ENCODE data around the gene ZNF74. TPM values are rescaled to one million over a fixed set of nuclear protein-coding genes. Genes with fewer than 3 reads are reported as not detected.

Gene ZNF74
- total RNA-seq, 4 donors from 2014 or later, result 3.0 to 6.9 (median 4.9) TPM

GRCh38 chr22:20424932-20425565 is 31.1 kb downstream of the ZNF74 start:
- in situ Hi-C loops (cut with MboI; ENCODE audit: low sequenced_read_pairs in 4 of 4), result loop anchor here in 3 of 4 donors (25.0 kb wide), 1 partner anchor 262 kb away; no protein-coding TSS in a partner anchor
- Histone ChIP-seq H3K27me3 (no peaks in the 10 kb centered on the region), H3K36me3 (no peaks in the 10 kb centered on the region), H3K27ac (no peak overlapping the region), H3K4me3 (no peak overlapping the region), H3K4me1 (peaks cover 0 to 11% of the 10 kb centered on the region in 2 donors), H3K9me3 (no peaks in the 10 kb centered on the region)
- intact Hi-C loops (cut with DNase I; ENCODE audit: low total_unique reads), result loop anchor here (10.0 kb wide), 1 partner anchor 150 kb away; no protein-coding TSS in a partner anchor
- no peak for DNase-seq
- TF ChIP-seq, protein P1, sequence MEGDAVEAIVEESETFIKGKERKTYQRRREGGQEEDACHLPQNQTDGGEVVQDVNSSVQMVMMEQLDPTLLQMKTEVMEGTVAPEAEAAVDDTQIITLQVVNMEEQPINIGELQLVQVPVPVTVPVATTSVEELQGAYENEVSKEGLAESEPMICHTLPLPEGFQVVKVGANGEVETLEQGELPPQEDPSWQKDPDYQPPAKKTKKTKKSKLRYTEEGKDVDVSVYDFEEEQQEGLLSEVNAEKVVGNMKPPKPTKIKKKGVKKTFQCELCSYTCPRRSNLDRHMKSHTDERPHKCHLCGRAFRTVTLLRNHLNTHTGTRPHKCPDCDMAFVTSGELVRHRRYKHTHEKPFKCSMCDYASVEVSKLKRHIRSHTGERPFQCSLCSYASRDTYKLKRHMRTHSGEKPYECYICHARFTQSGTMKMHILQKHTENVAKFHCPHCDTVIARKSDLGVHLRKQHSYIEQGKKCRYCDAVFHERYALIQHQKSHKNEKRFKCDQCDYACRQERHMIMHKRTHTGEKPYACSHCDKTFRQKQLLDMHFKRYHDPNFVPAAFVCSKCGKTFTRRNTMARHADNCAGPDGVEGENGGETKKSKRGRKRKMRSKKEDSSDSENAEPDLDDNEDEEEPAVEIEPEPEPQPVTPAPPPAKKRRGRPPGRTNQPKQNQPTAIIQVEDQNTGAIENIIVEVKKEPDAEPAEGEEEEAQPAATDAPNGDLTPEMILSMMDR (IDR thresholded peaks at IDR 0.05 in 4 of 5, conservative IDR thresholded peaks at IDR 0.05 in 1 of 5), result no peak
- TF ChIP-seq POLR2A (IDR thresholded peaks at IDR 0.05), result no peak
- ATAC-seq, result no peak

GRCh38 chr22:20425566-20426258 is 31.8 kb downstream of the ZNF74 start:
- DNase-seq (no peak), ATAC-seq (no peak)
- TF ChIP-seq POLR2A (IDR thresholded peaks at IDR 0.05), result no peak
- Histone ChIP-seq H3K27ac (no peak overlapping the region), H3K27me3 (peaks cover 0 to 5% (median 3%) of the 10 kb centered on the region in 3 donors), H3K4me3 (no peak overlapping the region), H3K36me3 (no peaks in the 10 kb centered on the region), H3K4me1 (peaks cover 0 to 11% of the 10 kb centered on the region in 2 donors), H3K9me3 (no peaks in the 10 kb centered on the region)
- intact Hi-C loops (cut with DNase I; ENCODE audit: low total_unique reads) (loop anchor here (10.0 kb wide), 1 partner anchor 149 kb away; no protein-coding TSS in a partner anchor), in situ Hi-C loops (cut with MboI; ENCODE audit: low sequenced_read_pairs in 4 of 4) (loop anchor here in 1 of 4 donors (25.0 kb wide), 1 partner anchor 262 kb away; no protein-coding TSS in a partner anchor)

DNA sequence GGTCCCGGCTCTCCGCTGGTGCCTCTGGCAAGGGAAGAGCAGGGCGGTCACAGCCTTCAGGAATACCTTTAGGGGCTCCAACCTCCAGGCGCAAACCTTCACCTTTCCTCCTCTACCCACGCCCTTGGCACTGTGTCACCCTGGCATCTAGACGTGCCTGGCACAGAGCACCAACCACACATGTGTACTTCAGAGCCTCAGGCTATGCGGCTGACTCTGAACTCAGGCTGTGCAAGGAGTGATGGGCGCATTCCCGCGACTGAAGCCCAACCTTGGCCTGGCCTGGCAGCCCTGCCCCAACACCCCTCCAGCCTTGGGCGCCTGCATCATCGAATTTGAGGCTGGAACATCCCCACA is 32.3 kb downstream of the ZNF74 start:
- H3K9me3 ChIP-seq, result no peaks in the 10 kb centered on the region
- H3K36me3 ChIP-seq, result no peaks in the 10 kb centered on the region
- peaks cover 0 to 5% (median 3%) of the 10 kb centered on the region in 3 donors for H3K27me3 ChIP-seq
- H3K4me3 ChIP-seq, result no peak overlapping the region
- peaks cover 0 to 11% of the 10 kb centered on the region in 2 donors for H3K4me1 ChIP-seq
- no peak for DNase-seq
- H3K27ac ChIP-seq, result no peak overlapping the region
- in situ Hi-C loops (cut with MboI; ENCODE audit: low sequenced_read_pairs in 4 of 4), result loop anchor here in 1 of 4 donors (25.0 kb wide), 1 partner anchor 261 kb away; no protein-coding TSS in a partner anchor
- TF ChIP-seq, protein P1 (IDR thresholded peaks at IDR 0.05 in 4 of 5, conservative IDR thresholded peaks at IDR 0.05 in 1 of 5), result no peak
- no peak for TF ChIP-seq POLR2A (IDR thresholded peaks at IDR 0.05)
- no peak for ATAC-seq
- intact Hi-C loops (cut with DNase I; ENCODE audit: low total_unique reads), result loop anchor here (10.0 kb wide), 1 partner anchor 149 kb away; no protein-coding TSS in a partner anchor

GRCh38 chr22:20427104-20427944 is 33.4 kb downstream of the ZNF74 start:
- Histone ChIP-seq H3K9me3 (no peaks in the 10 kb centered on the region), H3K4me3 (no peak overlapping the region), H3K27ac (no peak overlapping the region), H3K27me3 (peaks cover 0 to 5% (median 3%) of the 10 kb centered on the region in 3 donors), H3K36me3 (no peaks in the 10 kb centered on the region), H3K4me1 (peaks cover 0 to 15% of the 10 kb centered on the region in 2 donors)
- no peak for ATAC-seq
- no peak for TF ChIP-seq POLR2A (IDR thresholded peaks at IDR 0.05)
- TF ChIP-seq, protein P1 (IDR thresholded peaks at IDR 0.05 in 4 of 5, conservative IDR thresholded peaks at IDR 0.05 in 1 of 5), result no peak
- intact Hi-C loops (cut with DNase I; ENCODE audit: low total_unique reads) (loop anchor here (10.0 kb wide), 1 partner anchor 147 kb away; no protein-coding TSS in a partner anchor), in situ Hi-C loops (cut with MboI; ENCODE audit: low sequenced_read_pairs in 4 of 4) (loop anchor here in 1 of 4 donors (25.0 kb wide), 1 partner anchor 260 kb away; no protein-coding TSS in a partner anchor)
- DNase-seq, result no peak
